Uterus (tissue), 2 donors: ENCODE measurements around the gene GLIPR1L2.

Experiments used
- CTCF ChIP-seq, 4 experiments: fragments of 200-600 bp in 2 of 4; fragments of 450-650 bp in 2 of 4; sonication (generic) in 2 of 4; IDR thresholded peaks; one replicate each; pipeline ENCODE4 v1.5.1; 2016 to 2019; ENCODE audit warnings: antibody characterized with exemption in 4 of 4, mild to moderate bottlenecking in 2 of 4, moderate library complexity in 1 of 4
- POLR2A ChIP-seq, 2 donors: fragments of 450-650 bp; IDR thresholded peaks; one replicate each; pipeline ENCODE4 v1.6.1; 2016; ENCODE audit warnings: antibody characterized with exemption in 2 of 2, mild to moderate bottlenecking in 1 of 2, moderate library complexity in 1 of 2

GRCh38 chr12:75390899-75391538 lies at the start of gene GLIPR1L2:
- TF ChIP-seq POLR2A (IDR thresholded peaks at IDR 0.05) (peak; percentile 83 to 89), CTCF (IDR thresholded peaks at IDR 0.05) (peak; percentile 79 to 82 (median 80))
